Activated CD4-positive, CD25-positive, alpha-beta regulatory T cell treated with anti-CD3 and anti-CD28 coated beads, Interleukin-2, amount 50 U/mL, for 16 hours (primary cell): ENCODE results near the gene PNMA8B.
"Not testable (repeated sequence)": the region's sequence is repeated elsewhere in the genome, so short reads cannot be mapped to it uniquely, and the experiment has no call there.

Source experiments
- DNase-seq: peaks from one replicate; pipeline ENCODE4 v3.0.0-alpha.2; 2020; ENCODE audit warnings: low read depth, low spot score

Gene PNMA8B

GRCh38 chr19:46495786-46496099, at the start of gene PNMA8B:
Gene PNMA8B, minus strand, starts transcription at chr19:46495867. Its CDS starts 402 bp downstream, at chr19:46495465.
- DNase-seq = no peak

DNA sequence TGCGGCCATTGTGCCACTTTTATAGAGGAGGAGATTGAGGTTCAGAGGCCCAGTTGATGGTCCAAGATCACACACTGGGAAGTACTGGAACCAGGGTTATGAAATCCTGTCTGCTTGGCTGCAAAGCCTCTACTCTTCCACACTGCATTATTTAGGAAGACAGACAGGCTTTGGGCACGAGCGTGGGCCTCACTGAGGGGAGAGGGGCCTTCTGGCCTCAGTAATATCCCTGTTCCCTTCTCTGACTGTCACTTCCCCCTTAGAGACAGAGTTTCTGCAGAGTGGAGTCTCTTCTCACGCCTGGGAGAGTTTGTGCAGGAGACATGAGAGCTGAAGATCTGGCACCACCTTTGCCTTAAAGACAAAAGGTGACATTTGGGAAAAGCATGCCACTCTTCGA, 49.0 kb upstream of the PNMA8B start:
- DNase-seq = no peak

DNA sequence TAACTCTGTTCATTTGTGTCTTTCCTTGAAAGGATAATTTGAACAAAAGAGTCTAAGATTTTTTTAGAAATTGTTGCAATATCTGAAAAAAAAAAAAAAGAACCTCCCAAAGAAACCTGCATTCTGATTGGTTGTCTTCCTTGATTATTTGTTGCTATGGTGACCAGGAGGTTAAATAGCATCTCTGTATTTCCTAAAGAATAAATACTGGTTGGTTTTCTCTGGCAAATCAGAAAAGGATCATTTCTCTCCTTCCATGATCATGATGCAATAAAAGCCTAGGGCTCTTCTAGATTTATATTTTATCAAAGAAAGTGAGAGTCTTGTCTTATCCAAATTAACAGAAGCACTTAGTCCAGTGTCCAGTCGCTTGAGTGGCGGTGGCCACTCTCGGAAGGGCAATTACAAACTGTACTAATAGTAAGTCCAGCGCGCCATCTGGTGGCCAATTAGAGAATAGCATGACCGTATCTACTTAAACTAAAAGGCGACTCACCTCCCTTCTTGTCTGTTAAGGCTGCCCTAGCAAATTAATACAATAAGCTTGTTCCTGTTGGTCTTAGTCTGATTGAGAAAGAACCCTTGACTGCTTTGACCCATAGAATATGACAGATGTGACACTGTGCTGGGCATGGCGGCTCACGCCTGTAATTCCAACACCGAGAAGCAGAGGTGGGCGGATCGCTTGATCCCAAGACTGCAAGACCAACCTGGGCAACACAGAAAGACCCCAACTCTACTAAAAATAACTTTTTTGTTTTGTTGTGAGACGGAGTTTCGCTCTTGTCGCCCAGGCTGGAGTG, 47.0 kb upstream of the PNMA8B start:
- DNase-seq = peak; percentile 72

DNA sequence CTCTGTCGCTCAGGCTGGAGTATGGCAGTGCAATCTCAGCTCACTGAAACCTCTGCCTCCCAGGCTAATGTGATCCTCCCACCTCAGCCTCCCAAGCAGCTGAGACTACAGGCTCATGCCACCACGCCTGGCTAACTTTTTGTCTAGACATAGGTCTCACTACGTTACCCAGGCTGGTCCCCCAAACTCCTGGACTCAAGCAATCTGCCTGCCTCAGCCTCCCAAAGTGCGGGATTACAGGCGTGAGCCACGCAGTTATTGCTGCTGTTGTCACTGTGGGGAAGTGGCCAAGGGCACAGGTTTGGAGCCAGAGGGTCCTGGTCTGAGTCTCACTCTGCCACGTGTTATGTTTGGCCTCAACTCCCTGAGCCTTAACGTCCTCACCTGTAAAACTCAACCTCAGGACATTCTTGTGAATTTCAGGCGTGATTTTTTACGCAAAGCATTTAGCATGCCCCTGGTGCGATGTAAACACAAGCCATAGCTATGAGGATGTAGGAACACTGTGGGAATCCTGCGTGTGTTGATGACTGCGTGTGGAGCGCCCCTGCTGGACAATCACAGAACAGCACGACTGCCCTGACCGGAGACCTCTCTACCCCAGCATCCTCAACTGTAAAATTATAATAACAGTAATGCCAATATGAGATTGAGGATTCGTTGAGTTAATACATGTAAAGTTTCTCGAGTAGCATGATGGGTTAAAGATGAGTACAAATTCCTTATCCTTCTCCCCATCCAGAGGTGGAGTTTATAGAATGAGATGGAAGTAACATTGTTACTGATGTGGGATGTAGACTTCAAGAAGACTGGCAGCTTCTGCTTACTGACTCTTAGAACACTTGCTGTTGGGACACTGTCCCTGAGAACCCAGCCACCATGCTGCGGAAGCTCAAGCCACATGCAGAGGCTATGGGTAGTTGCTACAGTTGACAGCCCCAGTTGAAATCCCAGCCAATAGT, 41.8 kb upstream of the PNMA8B start:
- peak; percentile 28 for DNase-seq

GRCh38 chr19:46536391-46536790, 40.7 kb upstream of the PNMA8B start:
- no peak for DNase-seq

GRCh38 chr19:46533621-46534081, 38.0 kb upstream of the PNMA8B start:
- no peak for DNase-seq

- DNase-seq = no peak
Observed at GRCh38 chr19:46533078-46533620, 37.5 kb upstream of the PNMA8B start.

- no peak for DNase-seq
Observed at GRCh38 chr19:46530636-46531035, 35.0 kb upstream of the PNMA8B start.

DNA sequence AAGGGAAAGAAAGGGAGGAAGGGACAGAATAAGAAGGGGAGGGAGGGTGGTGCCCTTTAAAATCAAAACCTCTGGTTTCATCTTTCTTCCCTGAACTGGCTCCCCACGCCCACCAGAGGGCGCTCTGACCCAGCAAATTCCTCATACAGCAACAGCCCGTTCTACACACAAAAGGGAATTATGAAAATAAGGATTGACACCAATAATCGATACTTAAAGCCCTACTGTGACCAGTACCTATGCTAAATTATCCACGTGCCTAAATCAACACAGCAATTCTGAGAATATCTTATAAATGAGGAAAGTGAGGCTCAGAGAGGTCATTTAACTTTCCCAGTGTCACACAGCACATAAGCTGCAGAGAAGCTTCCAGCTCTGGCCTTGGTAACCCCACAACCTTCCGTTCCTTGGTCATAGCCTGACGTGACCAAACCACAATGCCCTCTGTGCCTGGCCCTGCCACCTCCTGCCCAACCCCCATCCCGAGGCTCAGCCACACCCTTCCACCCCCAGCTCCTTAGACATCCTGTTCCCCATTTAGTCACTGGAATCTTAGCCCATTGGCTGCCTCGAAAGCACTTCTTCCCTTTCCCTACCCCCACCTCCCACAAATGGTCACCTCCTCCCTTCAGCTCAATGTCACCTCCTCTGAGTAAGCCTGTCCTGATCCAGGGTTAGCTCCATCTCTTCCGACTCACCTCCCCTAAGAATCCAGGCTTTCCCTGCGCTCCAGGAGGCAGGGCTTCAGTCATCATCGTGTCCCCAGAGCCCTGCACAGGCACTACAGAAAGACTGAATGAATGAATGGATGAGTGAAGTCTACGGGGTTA, 34.2 kb upstream of the PNMA8B start:
- peak; percentile 61 for DNase-seq

DNA sequence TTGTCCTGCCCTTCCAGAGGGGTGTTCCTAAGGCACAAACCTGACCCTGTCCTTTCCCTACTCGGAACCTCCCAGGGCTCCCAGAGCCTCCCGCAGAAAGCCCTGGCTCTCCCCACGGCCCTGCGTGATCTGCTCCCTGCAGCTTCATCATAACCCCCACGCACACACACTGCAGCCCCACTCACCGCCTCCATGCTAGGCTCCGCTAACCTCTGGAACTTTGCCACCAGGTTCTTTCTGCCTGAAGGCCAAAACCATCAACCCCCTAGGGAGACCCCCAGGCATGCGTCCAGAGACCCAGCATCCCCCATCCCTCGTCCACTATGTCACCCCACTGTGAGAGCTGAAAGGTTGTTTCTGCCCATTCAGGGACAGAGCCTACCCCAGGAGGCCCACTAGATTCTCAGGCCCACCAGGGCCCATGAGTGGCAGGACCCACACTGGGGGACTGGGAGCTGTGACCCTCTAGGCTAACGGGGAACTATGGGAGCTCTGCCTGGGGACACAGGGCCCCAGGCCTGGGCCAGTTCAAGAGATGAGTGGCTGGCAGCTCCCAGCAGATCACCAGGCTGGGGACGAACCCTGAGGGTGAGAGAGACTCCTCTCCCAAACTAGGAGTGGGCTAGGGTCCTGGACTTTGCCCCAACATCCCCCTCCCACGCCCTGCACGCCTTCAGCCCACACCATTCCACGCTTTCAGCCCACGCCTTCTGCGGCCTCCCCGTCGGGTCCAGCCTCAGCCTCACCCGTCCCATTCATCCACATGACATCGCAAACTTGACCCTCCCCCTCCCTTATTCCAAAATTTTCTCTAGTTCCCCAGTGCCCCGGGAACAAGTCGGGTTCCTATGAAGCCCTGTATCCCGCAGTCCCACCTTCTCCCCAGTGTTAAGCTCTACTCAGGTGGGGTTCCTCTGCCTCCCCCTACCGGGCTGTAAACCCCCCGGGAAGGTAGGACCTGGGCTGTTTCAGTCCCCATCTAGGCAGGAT, 33.2 kb upstream of the PNMA8B start:
- no peak for DNase-seq

- not testable (repeated sequence) for DNase-seq
Observed at GRCh38 chr19:46526801-46527200, 31.1 kb upstream of the PNMA8B start.

DNA sequence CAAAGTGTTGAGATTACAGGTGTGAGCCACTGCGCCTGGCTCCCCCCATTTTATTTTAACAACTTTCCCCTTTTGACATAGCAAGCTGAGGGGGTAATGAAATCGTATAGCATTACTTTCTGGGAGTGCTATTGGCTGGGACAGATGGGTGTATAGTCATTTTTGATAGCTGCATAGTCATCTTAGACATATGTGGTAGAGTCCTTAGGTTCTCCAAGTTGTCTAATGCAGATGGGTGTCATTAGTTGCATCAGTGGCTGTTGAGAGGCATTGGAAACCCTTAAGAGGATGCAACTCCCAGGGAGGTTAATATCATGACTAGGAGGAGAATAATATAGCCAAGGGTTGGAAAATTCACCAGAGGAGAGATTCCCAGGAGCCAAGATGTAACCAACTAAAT, 28.6 kb upstream of the PNMA8B start:
- no peak for DNase-seq

- DNase-seq = peak; percentile 15
Observed at GRCh38 chr19:46522988-46523387, 27.3 kb upstream of the PNMA8B start.

DNA sequence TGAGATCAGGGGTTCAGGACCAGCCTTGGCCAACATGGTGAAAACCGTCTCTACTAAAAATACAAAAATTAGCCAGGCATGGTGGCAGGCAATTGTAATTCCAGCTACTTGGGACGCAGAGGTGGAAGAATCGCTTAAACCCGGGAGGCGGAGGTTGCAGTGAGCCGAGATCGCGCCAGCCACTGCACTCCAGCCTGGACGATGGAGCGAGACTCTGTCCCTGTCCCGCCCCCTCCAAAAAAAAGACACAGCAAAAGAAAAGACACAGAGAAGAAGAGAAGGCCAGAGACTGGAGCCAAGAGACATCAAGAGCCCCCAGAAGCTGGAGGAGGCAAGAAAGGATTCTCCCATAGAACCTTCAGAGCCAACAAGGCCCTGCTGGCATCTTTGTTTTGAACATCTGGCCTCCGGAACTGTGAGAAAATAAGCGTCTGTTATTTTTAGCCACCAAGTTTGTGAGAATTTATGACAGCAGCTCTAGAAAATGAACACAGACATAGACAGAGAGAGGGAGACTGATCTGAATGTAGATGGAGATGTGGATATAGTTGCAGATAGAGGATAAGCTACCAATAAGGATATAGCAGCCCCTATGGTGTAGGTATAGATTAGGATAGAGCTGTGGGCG, 25.7 kb upstream of the PNMA8B start:
- DNase-seq = no peak

DNA sequence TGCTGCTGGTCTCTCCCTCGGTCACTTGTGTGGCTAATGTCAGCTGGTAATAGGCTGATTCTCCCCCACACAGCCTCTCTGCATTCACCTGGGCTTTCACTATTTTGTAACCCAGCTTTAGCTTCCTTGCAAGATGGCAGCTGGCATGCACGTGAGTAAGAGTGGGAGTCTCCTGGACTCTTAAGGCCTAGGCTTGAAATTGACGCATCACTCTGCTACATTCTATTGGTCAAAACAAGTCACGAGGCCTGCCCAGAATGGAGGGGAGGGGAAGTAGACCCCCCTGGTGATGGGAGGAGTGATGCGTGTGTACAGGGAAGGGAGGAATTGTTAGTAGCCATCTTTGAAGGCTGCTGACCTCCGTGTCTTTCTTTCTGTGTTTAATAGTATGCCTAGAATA, 24.9 kb upstream of the PNMA8B start:
- DNase-seq = no peak

GRCh38 chr19:46517471-46517870, 21.8 kb upstream of the PNMA8B start:
- no peak for DNase-seq

- DNase-seq = no peak
Observed at GRCh38 chr19:46515879-46516350, 20.2 kb upstream of the PNMA8B start.

- no peak for DNase-seq
Observed at GRCh38 chr19:46515290-46515609, 19.6 kb upstream of the PNMA8B start.

DNA sequence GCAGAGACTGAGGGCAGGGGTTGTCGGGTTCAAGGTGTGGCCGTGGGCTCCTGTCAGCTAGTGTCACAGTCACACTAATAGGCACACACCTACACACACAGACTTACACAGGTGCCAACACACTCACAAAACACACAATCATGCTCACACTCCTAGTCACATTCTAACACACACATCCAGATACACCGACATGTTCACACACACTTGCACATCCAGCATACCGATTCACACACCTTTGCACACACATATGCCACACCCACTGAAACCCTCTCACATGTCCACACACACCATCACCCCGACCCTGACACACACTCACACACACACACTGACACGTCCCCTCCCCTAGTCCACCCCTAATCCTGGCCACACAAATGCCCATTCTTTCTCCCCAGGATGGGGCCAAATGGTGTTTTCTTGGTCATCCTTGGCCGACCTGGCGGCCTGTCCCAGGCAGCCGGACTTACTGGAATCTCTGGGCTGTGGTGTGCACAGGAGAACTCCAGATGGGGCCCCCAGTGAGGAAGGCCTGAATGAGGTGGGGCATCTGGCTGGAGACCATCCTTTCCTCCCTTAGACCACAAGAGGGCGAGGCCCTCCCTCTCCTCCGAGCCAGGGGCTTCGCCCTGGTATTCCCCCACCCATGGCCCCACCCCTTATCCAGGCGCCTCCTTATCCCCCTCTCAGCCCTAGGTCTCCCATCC, 19.1 kb upstream of the PNMA8B start:
- no peak for DNase-seq
